Measurements from ENCODE around the gene MRPL42.

Gene MRPL42

DNA sequence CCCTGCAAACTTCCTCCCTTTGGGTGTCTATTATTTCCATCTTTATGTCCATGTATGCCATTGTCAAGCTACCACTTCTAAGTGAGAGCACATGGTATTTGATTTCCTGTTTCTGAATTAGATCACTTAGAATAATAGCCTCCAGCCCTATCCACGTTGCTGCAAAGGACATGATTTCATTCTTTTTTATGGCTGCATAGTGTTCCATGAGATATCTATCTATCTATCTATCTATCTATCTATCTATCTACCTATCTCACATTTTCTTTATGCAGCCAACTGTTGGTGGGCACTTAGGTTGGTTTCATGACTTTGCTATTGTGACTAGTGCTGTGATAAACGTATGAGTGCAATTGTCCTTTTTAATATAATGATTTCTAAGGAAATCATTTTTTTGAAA lies 11.2 kb upstream of the MRPL42 start:
- TF ChIP-seq, protein P1, sequence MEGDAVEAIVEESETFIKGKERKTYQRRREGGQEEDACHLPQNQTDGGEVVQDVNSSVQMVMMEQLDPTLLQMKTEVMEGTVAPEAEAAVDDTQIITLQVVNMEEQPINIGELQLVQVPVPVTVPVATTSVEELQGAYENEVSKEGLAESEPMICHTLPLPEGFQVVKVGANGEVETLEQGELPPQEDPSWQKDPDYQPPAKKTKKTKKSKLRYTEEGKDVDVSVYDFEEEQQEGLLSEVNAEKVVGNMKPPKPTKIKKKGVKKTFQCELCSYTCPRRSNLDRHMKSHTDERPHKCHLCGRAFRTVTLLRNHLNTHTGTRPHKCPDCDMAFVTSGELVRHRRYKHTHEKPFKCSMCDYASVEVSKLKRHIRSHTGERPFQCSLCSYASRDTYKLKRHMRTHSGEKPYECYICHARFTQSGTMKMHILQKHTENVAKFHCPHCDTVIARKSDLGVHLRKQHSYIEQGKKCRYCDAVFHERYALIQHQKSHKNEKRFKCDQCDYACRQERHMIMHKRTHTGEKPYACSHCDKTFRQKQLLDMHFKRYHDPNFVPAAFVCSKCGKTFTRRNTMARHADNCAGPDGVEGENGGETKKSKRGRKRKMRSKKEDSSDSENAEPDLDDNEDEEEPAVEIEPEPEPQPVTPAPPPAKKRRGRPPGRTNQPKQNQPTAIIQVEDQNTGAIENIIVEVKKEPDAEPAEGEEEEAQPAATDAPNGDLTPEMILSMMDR (IDR thresholded peaks at IDR 0.05; ENCODE audit: low read depth, low read length): no peak
- DNase-seq (ENCODE audit: low read depth, low spot score): no peak
- in situ Hi-C loops (cut with HindIII; ENCODE audit: low sequenced_read_pairs): no loop called here
- H3K4me3 ChIP-seq (ENCODE audit: low read depth, low read length): no peak overlapping the region

DNA sequence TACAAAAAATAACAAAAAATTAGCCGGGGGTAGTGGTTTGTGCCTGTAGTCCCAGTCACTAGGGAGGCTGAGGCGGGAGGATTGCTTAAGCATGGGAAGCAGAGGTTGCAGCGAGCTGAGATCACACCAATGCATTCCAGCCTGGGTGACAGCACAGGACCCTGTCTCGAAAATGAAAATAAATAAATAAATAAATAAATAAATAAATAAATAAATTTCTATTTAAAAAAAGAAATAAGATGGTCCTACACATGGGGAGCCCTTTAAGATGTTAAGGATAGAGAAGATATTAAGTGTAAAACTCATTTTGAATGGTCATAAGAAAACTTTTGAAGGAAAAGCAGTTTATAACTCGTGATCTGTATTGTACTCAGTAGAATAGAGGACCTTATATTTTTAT lies 8.2 kb upstream of the MRPL42 start:
- DNase-seq (ENCODE audit: low read depth, low spot score): no peak
- no peak overlapping the region for H3K4me3 ChIP-seq (ENCODE audit: low read depth, low read length)
- in situ Hi-C loops (cut with HindIII; ENCODE audit: low sequenced_read_pairs): no loop called here
- TF ChIP-seq, protein P1 (IDR thresholded peaks at IDR 0.05; ENCODE audit: low read depth, low read length): no peak

DNA sequence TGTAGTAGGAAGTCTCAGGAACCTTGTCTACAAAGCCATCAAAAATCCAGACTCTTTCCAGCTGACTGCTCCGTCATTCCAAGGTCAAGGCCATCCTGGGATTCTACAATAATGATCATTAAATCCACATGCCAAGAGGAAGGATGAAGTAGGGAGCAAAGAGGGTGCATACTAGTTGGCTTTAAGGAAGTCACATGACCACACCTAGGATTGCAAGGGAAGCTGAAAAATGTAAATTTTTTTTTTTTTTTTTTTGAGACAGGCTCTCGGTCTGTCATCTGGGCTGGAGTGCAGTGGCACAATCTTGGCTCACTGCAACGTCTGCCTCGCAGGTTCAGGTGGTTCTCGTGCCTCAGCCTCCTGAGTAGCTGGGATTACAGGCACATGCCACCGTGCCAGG lies 7.3 kb upstream of the MRPL42 start:
- no peak for DNase-seq (ENCODE audit: low read depth, low spot score)
- no peak overlapping the region for H3K4me3 ChIP-seq (ENCODE audit: low read depth, low read length)
- in situ Hi-C loops (cut with HindIII; ENCODE audit: low sequenced_read_pairs): no loop called here
- TF ChIP-seq, protein P1 (IDR thresholded peaks at IDR 0.05; ENCODE audit: low read depth, low read length): no peak

DNA sequence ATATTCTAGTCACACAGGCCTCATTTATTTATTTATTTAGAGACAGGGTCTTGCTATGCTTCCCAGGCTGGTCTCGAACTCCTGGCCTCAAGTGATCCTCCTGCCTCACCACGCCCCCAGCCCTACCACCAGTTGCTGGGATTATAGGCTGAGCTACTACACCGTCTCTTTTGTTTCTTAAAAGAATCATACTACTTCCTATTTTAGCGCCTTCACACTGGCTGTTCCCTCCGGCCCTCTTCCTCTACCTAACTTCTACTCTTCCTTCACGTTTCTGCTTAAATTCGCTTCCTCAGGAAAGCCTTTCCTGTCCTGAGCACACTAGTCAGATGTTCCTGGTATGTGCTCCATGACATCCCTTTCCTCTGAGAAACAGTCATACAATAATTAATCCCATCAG lies 6.4 kb upstream of the MRPL42 start:
- DNase-seq (ENCODE audit: low read depth, low spot score): no peak
- TF ChIP-seq, protein P1 (IDR thresholded peaks at IDR 0.05; ENCODE audit: low read depth, low read length): no peak
- H3K4me3 ChIP-seq (ENCODE audit: low read depth, low read length): no peak overlapping the region
- in situ Hi-C loops (cut with HindIII; ENCODE audit: low sequenced_read_pairs): no loop called here

DNA sequence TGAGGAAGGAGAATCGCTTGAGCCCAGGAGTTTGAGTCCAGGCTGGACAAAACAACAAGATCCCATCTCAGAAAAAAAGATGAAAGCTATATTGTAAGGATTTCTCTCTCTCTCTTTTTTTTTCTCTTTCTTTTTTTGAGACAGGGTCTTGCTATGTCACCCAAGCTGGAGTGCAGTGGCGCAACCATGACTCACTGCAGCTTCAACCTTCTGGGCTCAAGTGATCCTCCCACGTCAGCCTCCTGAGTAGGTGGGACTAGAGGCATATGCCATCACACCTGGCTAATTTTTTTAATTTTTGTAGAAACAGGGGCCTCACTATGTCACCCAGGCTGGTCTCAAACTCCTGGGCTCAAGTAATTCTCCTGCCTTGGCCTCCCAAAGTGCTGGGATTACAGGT lies 5.8 kb upstream of the MRPL42 start:
- in situ Hi-C loops (cut with HindIII; ENCODE audit: low sequenced_read_pairs): no loop called here
- TF ChIP-seq, protein P1 (IDR thresholded peaks at IDR 0.05; ENCODE audit: low read depth, low read length): no peak

DNA sequence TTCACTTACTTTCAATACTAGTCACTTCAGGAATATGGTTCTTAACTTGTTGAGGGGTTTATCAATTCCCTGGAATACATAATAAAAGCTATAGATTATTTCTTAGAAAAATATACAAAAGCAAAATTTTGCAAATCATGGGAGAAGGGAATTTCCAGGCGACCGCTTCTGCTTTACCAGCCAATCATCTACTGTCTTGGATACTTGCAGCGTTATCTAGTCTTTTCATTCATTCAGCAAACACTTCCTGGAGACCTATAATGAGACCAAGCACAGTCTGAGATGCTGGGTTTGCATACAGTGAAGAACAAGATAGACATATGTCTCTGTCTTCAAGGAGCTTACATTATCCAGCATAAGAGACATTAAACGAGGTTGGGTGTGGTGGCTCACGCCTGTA lies 1.5 kb upstream of the MRPL42 start:
- TF ChIP-seq, protein P1 (IDR thresholded peaks at IDR 0.05; ENCODE audit: low read depth, low read length): no peak
- H3K4me3 ChIP-seq (ENCODE audit: low read depth, low read length): no peak overlapping the region
- in situ Hi-C loops (cut with HindIII; ENCODE audit: low sequenced_read_pairs): no loop called here
- no peak for DNase-seq (ENCODE audit: low read depth, low spot score)

More for the DNA sequence above, 5.8 kb upstream of the MRPL42 start:
- no peak for DNase-seq (ENCODE audit: low read depth, low spot score)
- no peak overlapping the region for H3K4me3 ChIP-seq (ENCODE audit: low read depth, low read length)

Measured in astrocyte of the spinal cord (primary cell).